Smooth muscle cell (in vitro differentiated cells): ENCODE measurements around the gene TCF7. TPM values are rescaled to one million over a fixed set of nuclear protein-coding genes. Genes with fewer than 3 reads are reported as not detected.

Source experiments
- DNase-seq: peaks from one replicate; lab custom pipeline; 2025; ENCODE audit not compliant: unreplicated experiment; lab: John Stamatoyannopoulos, UW
- H2AFZ ChIP-seq: fragments of 200-600 bp; sonication (generic); 2 replicates; pipeline ENCODE4 v1.6.0; 2016; ENCODE audit warnings: antibody characterized with exemption, low read depth, mild to moderate bottlenecking
- H3F3A ChIP-seq: fragments of 200-600 bp; sonication (generic); 2 replicates; pipeline ENCODE4 v1.6.0; 2017; ENCODE audit warnings: antibody characterized with exemption, low read depth
- H3K27ac ChIP-seq: fragments of 200-600 bp; sonication (generic); 2 replicates; pipeline ENCODE4 v1.5.1; 2016; ENCODE audit warnings: low read depth, mild to moderate bottlenecking
- H3K27me3 ChIP-seq: fragments of 200-600 bp; sonication (generic); 2 replicates; pipeline ENCODE4 v1.6.1; 2016; ENCODE audit warnings: low read depth, mild to moderate bottlenecking
- H3K36me3 ChIP-seq: fragments of 200-600 bp; sonication (generic); 2 replicates; pipeline ENCODE4 v1.5.1; 2016; ENCODE audit warnings: low read depth
- H3K4me1 ChIP-seq: fragments of 200-600 bp; sonication (generic); 2 replicates; pipeline ENCODE4 v1.5.1; 2016; ENCODE audit warnings: low read depth
- H3K4me2 ChIP-seq: fragments of 200-600 bp; sonication (generic); 2 replicates; pipeline ENCODE4 v1.6.0; 2016; ENCODE audit warnings: mild to moderate bottlenecking
- H3K4me3 ChIP-seq: fragments of 200-600 bp; sonication (generic); 2 replicates; pipeline ENCODE4 v1.5.1; 2016; ENCODE audit warnings: mild to moderate bottlenecking
- H3K79me2 ChIP-seq: fragments of 200-600 bp; sonication (generic); 2 replicates; pipeline ENCODE4 v1.6.0; 2016; ENCODE audit warnings: low read depth, mild to moderate bottlenecking
- H3K9ac ChIP-seq: fragments of 200-600 bp; sonication (generic); 2 replicates; pipeline ENCODE4 v1.6.0; 2016; ENCODE audit warnings: low read depth
- H3K9me3 ChIP-seq: fragments of 200-600 bp; sonication (generic); replicated peaks from 2 replicates; pipeline ENCODE4 v1.5.1; 2016; ENCODE audit warnings: low read depth
- H4K20me1 ChIP-seq: fragments of 200-600 bp; sonication (generic); 2 replicates; pipeline ENCODE4 v1.6.0; 2016; ENCODE audit warnings: low read depth
- CTCF ChIP-seq: fragments of 200-600 bp; sonication (generic); IDR thresholded peaks from 2 replicates; pipeline ENCODE4 v1.5.1; 2017; ENCODE audit warnings: borderline replicate concordance, mild to moderate bottlenecking, antibody characterized with exemption; ENCODE audit not compliant: insufficient read depth, poor library complexity, severe bottlenecking
- WGBS: methylation state at CpG from one replicate; pipeline ENCODE4 v1.1.7; 2016; ENCODE audit warnings: low lambda C conversion rate; 5-methylcytosine and 5-hydroxymethylcytosine counted together
- polyA plus RNA-seq: library from polyadenylated mRNA; unstranded; fragments of >200 nt; fragmentation: Nextera tagmentation; extraction: Ambion mirVana; gene quantifications from 2 replicates; pipeline ENCODE4 v1.2.1, GENCODE V29; 2016
- total RNA-seq: library from RNA; depleted of rRNA; stranded (reverse); fragments of >200 nt; gene quantifications from 2 replicates; pipeline ENCODE4 v1.2.3, GENCODE V29; 2014

The TCF7 gene
- total and polyA plus RNA-seq, 2 experiments from 2014 or later = 1.8 to 3.4 TPM

GRCh38 chr5:134088994-134089560 lies 25.4 kb upstream of the TCF7 start:
- Histone ChIP-seq H3K4me1 (no peaks in the 10 kb centered on the region), H3K27ac (no peak overlapping the region), H3K4me3 (no peak overlapping the region), H3F3A (peaks cover 6% of the 10 kb centered on the region), H3K9me3 (no peaks in the 10 kb centered on the region), H4K20me1 (no peaks in the 10 kb centered on the region), H3K27me3 (no peaks in the 10 kb centered on the region), H3K36me3 (no peaks in the 10 kb centered on the region), H3K4me2 (no peak overlapping the region), H3K9ac (no peak overlapping the region), H3K79me2 (no peaks in the 10 kb centered on the region), H2AFZ (no peak overlapping the region)
- no peak for TF ChIP-seq CTCF
- 77% methylated on average over 5 of the region's 5 CpGs for WGBS
- no peak for DNase-seq

- no peaks in the 10 kb centered on the region for H3K79me2 ChIP-seq
- H3F3A ChIP-seq = peaks cover 6% of the 10 kb centered on the region
- H3K27ac ChIP-seq = no peak overlapping the region
- no peak for TF ChIP-seq CTCF
- no peaks in the 10 kb centered on the region for H4K20me1 ChIP-seq
- no peaks in the 10 kb centered on the region for H3K27me3 ChIP-seq
- H3K9me3 ChIP-seq = no peaks in the 10 kb centered on the region
- H3K4me2 ChIP-seq = no peak overlapping the region
- no peaks in the 10 kb centered on the region for H3K4me1 ChIP-seq
- no peak overlapping the region for H3K4me3 ChIP-seq
- H3K9ac ChIP-seq = no peak overlapping the region
- 93% methylated on average over 5 of the region's 5 CpGs for WGBS
- H2AFZ ChIP-seq = no peak overlapping the region
- H3K36me3 ChIP-seq = no peaks in the 10 kb centered on the region
- no peak for DNase-seq
These were observed 24.0 kb upstream of the TCF7 start for GRCh38 chr5:134090522-134090921.

GRCh38 chr5:134091626-134092121 lies 22.8 kb upstream of the TCF7 start:
- Histone ChIP-seq H2AFZ (no peak overlapping the region), H3K9me3 (no peaks in the 10 kb centered on the region), H3K4me2 (no peak overlapping the region), H3F3A (peaks cover 6% of the 10 kb centered on the region), H3K27me3 (no peaks in the 10 kb centered on the region), H3K9ac (no peak overlapping the region), H3K36me3 (no peaks in the 10 kb centered on the region), H4K20me1 (no peaks in the 10 kb centered on the region), H3K4me1 (no peaks in the 10 kb centered on the region), H3K79me2 (no peaks in the 10 kb centered on the region), H3K4me3 (no peak overlapping the region), H3K27ac (no peak overlapping the region)
- WGBS = 53% methylated on average over 6 of the region's 6 CpGs
- DNase-seq = no peak
- no peak for TF ChIP-seq CTCF

GRCh38 chr5:134092875-134093274 lies 21.6 kb upstream of the TCF7 start:
- Histone ChIP-seq H3K36me3 (no peaks in the 10 kb centered on the region), H3K9ac (no peak overlapping the region), H4K20me1 (no peaks in the 10 kb centered on the region), H2AFZ (no peak overlapping the region), H3K4me2 (no peak overlapping the region), H3K27ac (no peak overlapping the region), H3K4me1 (peaks cover 9% of the 10 kb centered on the region), H3K4me3 (no peak overlapping the region), H3K27me3 (no peaks in the 10 kb centered on the region), H3K9me3 (no peaks in the 10 kb centered on the region), H3K79me2 (no peaks in the 10 kb centered on the region), H3F3A (peaks cover 6% of the 10 kb centered on the region)
- DNase-seq = no peak
- 88% methylated on average over 1 of the region's 1 CpG for WGBS
- TF ChIP-seq CTCF = no peak
